Activated T-helper 1 cell treated with anti-CD3 and anti-CD28 coated beads, Interleukin-2, amount 50 U/mL, for 16 hours (primary cell): Measurements from ENCODE around the gene POLR1D.

ENCODE experiments used
- DNase-seq, 2 donors: peaks; one replicate each; pipeline ENCODE4 v3.0.0-alpha.2; 2020; ENCODE audit warnings: low read depth in 1 of 2, low spot score in 1 of 2

Gene POLR1D

GRCh38 chr13:27672025-27672424 lies 50.3 kb downstream of the POLR1D start:
- DNase-seq, result no peak
